GM12801 (cell line): ENCODE results near the gene MRM3.

Experiments used
- CTCF ChIP-seq: IDR thresholded peaks from one replicate; pipeline ENCODE4 v1.5.1; 2011; ENCODE audit warnings: control low read depth; ENCODE audit not compliant: insufficient read length; ENCODE audit errors: extremely low read depth

The MRM3 gene

DNA sequence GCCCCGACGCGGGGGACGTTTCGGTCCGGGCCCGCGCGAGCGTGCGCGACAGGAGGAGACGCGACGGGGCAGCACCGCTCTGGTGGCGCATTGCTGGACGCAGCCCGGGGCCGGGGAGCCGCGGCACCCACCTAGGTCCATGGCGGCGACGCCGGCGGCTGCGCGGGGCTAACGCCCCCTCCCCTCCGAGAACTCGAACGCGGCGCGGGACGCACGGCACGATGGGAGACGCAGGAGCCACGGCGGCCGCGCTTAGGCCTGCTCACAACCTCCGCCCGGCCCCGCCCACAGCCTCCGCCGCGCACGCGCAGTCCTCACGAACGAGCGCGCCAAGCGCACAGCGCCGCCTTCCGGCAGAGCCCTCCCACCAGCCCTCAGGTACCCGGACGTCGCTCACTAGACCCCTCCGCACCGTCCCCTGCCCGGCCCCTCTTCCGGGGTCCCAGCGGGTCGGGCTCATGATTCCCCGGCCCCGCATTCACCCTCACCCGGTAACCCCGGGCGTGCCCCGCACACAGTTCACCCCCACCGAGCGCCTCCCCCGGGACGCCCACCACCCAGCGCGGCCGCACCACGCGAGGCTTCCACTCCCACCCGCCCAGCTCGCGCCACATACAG, 30.0 kb upstream of the MRM3 start, which contains the start of gene GEMIN4:
Gene GEMIN4, minus strand, starts transcription at position 263 of the 618 bp plus-strand sequence. Its CDS starts 122 bp downstream, at position 141.
- no peak for TF ChIP-seq CTCF

- no peak for TF ChIP-seq CTCF
Measured at GRCh38 chr17:752620-753219, 29.4 kb upstream of the MRM3 start.

DNA sequence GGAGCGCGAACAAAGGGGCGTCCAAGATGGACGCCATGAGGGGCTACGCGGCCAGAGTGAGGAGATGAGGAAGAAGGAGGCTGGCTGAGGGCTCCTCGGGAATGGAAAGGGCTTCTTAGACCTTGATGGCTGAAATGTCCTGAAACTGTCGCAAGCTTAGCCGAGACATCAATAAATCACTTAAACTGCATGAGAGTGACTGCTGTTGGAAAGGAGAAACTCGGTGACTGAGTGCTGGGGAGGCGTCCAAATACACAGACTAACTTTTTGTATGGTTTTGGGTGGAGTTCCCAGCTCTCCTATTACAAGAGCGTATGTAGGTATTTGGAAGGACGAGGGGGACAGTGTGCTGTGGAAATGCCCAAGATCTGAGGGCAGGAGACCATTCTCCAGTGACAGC, 28.7 kb upstream of the MRM3 start:
- TF ChIP-seq CTCF: no peak

GRCh38 chr17:759964-760363, 22.2 kb upstream of the MRM3 start:
- TF ChIP-seq CTCF: no peak

DNA sequence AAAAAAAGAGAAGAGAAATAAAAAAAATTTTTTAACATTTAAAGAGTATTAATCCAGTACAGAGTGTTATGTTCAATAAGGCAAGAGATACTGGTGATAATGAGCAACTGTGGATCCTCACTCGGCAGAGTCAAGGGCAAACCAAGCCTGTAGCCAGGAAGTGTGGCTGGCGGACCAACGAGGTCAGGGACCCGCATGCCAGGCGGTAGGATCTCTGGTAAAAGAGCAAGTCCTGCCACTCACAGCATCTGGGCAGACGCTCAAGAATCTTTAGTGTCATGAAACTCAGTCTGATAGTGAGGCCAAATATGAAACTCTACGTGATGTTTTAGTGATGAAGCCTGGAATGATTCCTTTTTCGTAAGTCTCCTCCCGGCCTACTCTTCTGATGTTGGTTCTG, 21.8 kb upstream of the MRM3 start:
- no peak for TF ChIP-seq CTCF

- no peak for TF ChIP-seq CTCF
Measured at GRCh38 chr17:767076-767475, 15.1 kb upstream of the MRM3 start.

DNA sequence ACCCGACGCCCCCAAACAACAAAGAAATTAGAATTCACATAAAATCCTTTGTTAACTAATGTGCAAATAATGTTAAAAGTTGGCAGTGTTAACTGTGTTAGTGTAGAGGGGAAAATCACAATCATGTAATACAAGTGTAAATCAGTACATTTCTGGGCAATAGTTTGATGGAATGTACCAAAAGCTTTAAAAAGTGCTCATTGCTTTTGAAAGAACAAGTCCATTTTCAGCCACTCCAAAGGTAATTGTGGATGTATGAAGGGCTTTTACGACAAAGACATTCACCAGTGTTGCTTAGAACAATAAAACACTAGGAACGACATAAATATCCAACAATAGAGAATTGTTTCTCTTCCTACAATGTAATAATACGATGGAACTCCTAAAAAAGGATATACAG, 9.1 kb upstream of the MRM3 start:
- TF ChIP-seq CTCF: no peak
